GM12878 (cell line): ENCODE data around the gene INHBE. TPM values are rescaled to one million over a fixed set of nuclear protein-coding genes. Genes with fewer than 3 reads are reported as not detected.

Source experiments
- BHLHE40 ChIP-seq, 2 experiments: fragments of 450-650 bp in 1 of 2; IDR thresholded peaks; 2 replicates each; pipeline ENCODE4 v1.6.1; 2011 to 2017; ENCODE audit warnings: low read depth in 2 of 2, borderline replicate concordance in 1 of 2, improper control_type of control experiment in 1 of 2, low read length in 1 of 2, mild to moderate bottlenecking in 1 of 2
- E2F8 ChIP-seq: fragments of 450-650 bp; IDR thresholded peaks from 2 replicates; pipeline ENCODE4 v1.6.1; 2018; ENCODE audit warnings: mild to moderate bottlenecking, low read depth, moderate library complexity; ENCODE audit not compliant: partially characterized antibody
- EED ChIP-seq: sonication (generic); IDR thresholded peaks from 2 replicates; pipeline ENCODE4 v1.6.1; 2016; ENCODE audit warnings: antibody characterized with exemption, low read depth
- FOS ChIP-seq: IDR thresholded peaks from 3 replicates; pipeline ENCODE4 v1.6.1; 2011; ENCODE audit warnings: borderline replicate concordance; ENCODE audit not compliant: insufficient read length; ENCODE audit errors: extremely low read depth
- FOXM1 ChIP-seq: IDR thresholded peaks from 2 replicates; pipeline ENCODE4 v1.6.1; 2012; ENCODE audit warnings: low read depth, mild to moderate bottlenecking, inconsistent platforms, low read length, moderate library complexity
- HDAC6 ChIP-seq: fragments of 200-600 bp; sonication (generic); IDR thresholded peaks from one replicate; pipeline ENCODE4 v1.8.0; 2017; ENCODE audit warnings: antibody characterized with exemption; ENCODE audit not compliant: unreplicated experiment
- IRF4 ChIP-seq: IDR thresholded peaks from 2 replicates; pipeline ENCODE4 v1.6.1; 2011; ENCODE audit warnings: low read depth, low read length
- JUNB ChIP-seq: IDR thresholded peaks from 2 replicates; pipeline ENCODE4 v1.6.1; 2016; ENCODE audit warnings: antibody characterized with exemption, mild to moderate bottlenecking
- JUND ChIP-seq: IDR thresholded peaks from 2 replicates; pipeline ENCODE4 v1.6.1; 2012; ENCODE audit warnings: low read depth, mild to moderate bottlenecking, low read length, improper control_type of control experiment, moderate library complexity
- MEF2B ChIP-seq: fragments of 450-650 bp; IDR thresholded peaks from 2 replicates; pipeline ENCODE4 v1.6.1; 2018; ENCODE audit warnings: mild to moderate bottlenecking, moderate library complexity; ENCODE audit not compliant: partially characterized antibody, poor library complexity, severe bottlenecking
- NFIC ChIP-seq: IDR thresholded peaks from 2 replicates; pipeline ENCODE4 v1.6.1; 2012; ENCODE audit warnings: low read depth, mild to moderate bottlenecking, inconsistent platforms, low read length, moderate library complexity
- PRDM15 ChIP-seq: fragments of 450-650 bp; formaldehyde crosslinking; IDR thresholded peaks from 2 replicates; pipeline ENCODE4 v1.4.0; 2020; ENCODE audit warnings: mild to moderate bottlenecking, moderate library complexity
- RAD21 ChIP-seq: IDR thresholded peaks from 2 replicates; pipeline ENCODE4 v1.6.1; 2011; ENCODE audit warnings: mild to moderate bottlenecking, low read depth, low read length, moderate library complexity; ENCODE audit not compliant: insufficient read depth
- SPI1 ChIP-seq: IDR thresholded peaks from 2 replicates; pipeline ENCODE4 v1.6.1; 2011; ENCODE audit warnings: low read depth, mild to moderate bottlenecking, low read length, moderate library complexity, borderline replicate concordance; ENCODE audit not compliant: insufficient read depth
- STAT1 ChIP-seq: fragments of 450-650 bp; conservative IDR thresholded peaks from 2 replicates; pipeline ENCODE4 v1.6.1; 2014; ENCODE audit warnings: antibody characterized with exemption, mild to moderate bottlenecking
- TCF3 ChIP-seq: IDR thresholded peaks from 2 replicates; pipeline ENCODE4 v1.6.1; 2012; ENCODE audit warnings: low read depth, mild to moderate bottlenecking, low read length, borderline replicate concordance; ENCODE audit not compliant: insufficient read depth
- ZBED1 ChIP-seq: IDR thresholded peaks from 2 replicates; pipeline ENCODE4 v1.6.1; 2016; ENCODE audit warnings: borderline replicate concordance
- ZNF592 ChIP-seq: fragments of 450-650 bp; IDR thresholded peaks from 2 replicates; pipeline ENCODE4 v1.6.1; 2017; ENCODE audit warnings: mild to moderate bottlenecking, moderate library complexity
- ZZZ3 ChIP-seq: IDR thresholded peaks from 2 replicates; pipeline ENCODE4 v1.6.1; 2011; ENCODE audit warnings: low read depth; ENCODE audit not compliant: control insufficient read depth, insufficient read length
- polyA plus RNA-seq, 11 experiments: library from polyadenylated mRNA; depleted of rRNA in 4 of 11; unstranded in 6 of 11; stranded (reverse) in 5 of 11; fragments of >200 nt; fragmentation: Nextera tagmentation in 4 of 11; fragmentation: Illumina TruSeq in 1 of 11; extraction: Ambion mirVana in 4 of 11; extraction: Trizol in 1 of 11; gene quantifications; 1 replicate in 1 of 11; 2 replicates in 10 of 11; pipeline versions ENCODE4 v1.2.1 to v1.2.3, GENCODE V29; 2011 to 2016; ENCODE audit warnings: inconsistent platforms in 2 of 11, missing spikeins in 2 of 11, low read depth in 1 of 11
- total RNA-seq, 4 experiments: library from RNA; depleted of rRNA in 3 of 4; stranded (reverse); fragments of >200 nt in 3 of 4; fragmentation: Illumina TruSeq in 1 of 4; extraction: Trizol in 1 of 4; gene quantifications; 2 replicates each; pipeline versions ENCODE4 v1.2.1 to v1.2.3, GENCODE V29; 2013 to 2021

Gene INHBE
- total and polyA plus RNA-seq, 10 of the 15 experiments (the other 5 are each of a cell fraction or from before 2014, with no cell fraction given): 0.09 to 2.5 (median 0.37) TPM

GRCh38 chr12:57479376-57480115 is 24.4 kb downstream of the INHBE start, which contains the start of gene ARHGAP9 (continued):
- TF ChIP-seq PRDM15 (CRISPR knock-in tag) (no peak), NFIC (peak; percentile 60; the same call in 1 of the 2 replicates), FOS (no peak), TCF3 (no peak), JUNB (no peak), SPI1 (peak; percentile 68; the same call in 1 of the 2 replicates), IRF4 (no peak), RAD21 (no peak), ZBED1 (no peak), JUND (no peak), ZZZ3 (no peak), HDAC6 (no peak), FOXM1 (peak; percentile 41; the same call in 1 of the 2 replicates), BHLHE40 (IDR thresholded peaks at IDR 0.05; ENCODE audit: borderline replicate concordance in 1 of 2, low read depth in 2 of 2, low read length in 1 of 2) (no peak), E2F8 (no peak), EED (peak; percentile 45; the same call in 1 of the 2 replicates), ZNF592 (no peak), MEF2B (no peak), STAT1 (no peak)
